Measurements from ENCODE around the gene CSPG5. TPM values are rescaled to one million over a fixed set of nuclear protein-coding genes. Genes with fewer than 3 reads are reported as not detected.

The CSPG5 gene
- polyA plus RNA-seq, 3 donors from 2014 or later = not detected

GRCh38 chr3:47541583-47542108 lies 37.0 kb downstream of the CSPG5 start:
- Mint-ChIP-seq H3K27me3 (ENCODE audit: low read depth in 3 of 3) (peaks cover 0 to 7% (median 3%) of the 10 kb centered on the region in 3 donors), H3K9me3 (no peaks in the 10 kb centered on the region), H3K4me3 (no peak overlapping the region), H3K36me3 (no peaks in the 10 kb centered on the region), H3K4me1 (no peaks in the 10 kb centered on the region), H3K27ac (no peak overlapping the region)
- DNase-seq = no peak

GRCh38 chr3:47540281-47540680 lies 38.4 kb downstream of the CSPG5 start:
- H3K4me1 Mint-ChIP-seq = peaks cover 0 to 2% of the 10 kb centered on the region in 2 donors
- H3K4me3 Mint-ChIP-seq = no peak overlapping the region
- DNase-seq = no peak
- H3K36me3 Mint-ChIP-seq = no peaks in the 10 kb centered on the region
- H3K27me3 Mint-ChIP-seq (ENCODE audit: low read depth in 3 of 3) = peaks cover 0 to 5% (median 1%) of the 10 kb centered on the region in 3 donors
- no peaks in the 10 kb centered on the region for H3K9me3 Mint-ChIP-seq
- no peak overlapping the region for H3K27ac Mint-ChIP-seq

GRCh38 chr3:47536967-47537366 lies 41.7 kb downstream of the CSPG5 start:
- Mint-ChIP-seq H3K27ac (no peak overlapping the region), H3K36me3 (no peaks in the 10 kb centered on the region), H3K4me3 (no peak overlapping the region), H3K27me3 (ENCODE audit: low read depth in 3 of 3) (peaks cover 0 to 5% (median 1%) of the 10 kb centered on the region in 3 donors), H3K9me3 (no peaks in the 10 kb centered on the region), H3K4me1 (peaks cover 0 to 2% of the 10 kb centered on the region in 2 donors)
- DNase-seq = no peak

GRCh38 chr3:47536221-47536891 lies 42.3 kb downstream of the CSPG5 start:
- Mint-ChIP-seq H3K4me1 (peaks cover 0 to 2% of the 10 kb centered on the region in 2 donors), H3K27me3 (ENCODE audit: low read depth in 3 of 3) (peaks cover 0 to 1% (median 0%) of the 10 kb centered on the region in 3 donors), H3K27ac (no peak overlapping the region), H3K4me3 (no peak overlapping the region), H3K9me3 (no peaks in the 10 kb centered on the region), H3K36me3 (no peaks in the 10 kb centered on the region)
- DNase-seq = no peak

GRCh38 chr3:47533996-47534454 lies 44.6 kb downstream of the CSPG5 start:
- no peak overlapping the region for H3K4me3 Mint-ChIP-seq
- peaks cover 0 to 3% (median 1%) of the 10 kb centered on the region in 3 donors for H3K27me3 Mint-ChIP-seq (ENCODE audit: low read depth in 3 of 3)
- no peaks in the 10 kb centered on the region for H3K36me3 Mint-ChIP-seq
- peaks cover 0 to 2% of the 10 kb centered on the region in 2 donors for H3K4me1 Mint-ChIP-seq
- H3K9me3 Mint-ChIP-seq = no peaks in the 10 kb centered on the region
- no peak overlapping the region for H3K27ac Mint-ChIP-seq
- no peak for DNase-seq

GRCh38 chr3:47533481-47533880 lies 45.2 kb downstream of the CSPG5 start:
- H3K36me3 Mint-ChIP-seq = no peaks in the 10 kb centered on the region
- H3K27ac Mint-ChIP-seq = no peak overlapping the region
- DNase-seq = no peak
- H3K4me1 Mint-ChIP-seq = peaks cover 0 to 2% of the 10 kb centered on the region in 2 donors
- peaks cover 0 to 3% (median 2%) of the 10 kb centered on the region in 3 donors for H3K27me3 Mint-ChIP-seq (ENCODE audit: low read depth in 3 of 3)
- no peak overlapping the region for H3K4me3 Mint-ChIP-seq
- H3K9me3 Mint-ChIP-seq = no peaks in the 10 kb centered on the region

- Mint-ChIP-seq H3K36me3 (no peaks in the 10 kb centered on the region), H3K27ac (no peak overlapping the region), H3K9me3 (peaks cover 0 to 6% (median 2%) of the 10 kb centered on the region in 6 donors), H3K4me3 (no peak overlapping the region), H3K27me3 (ENCODE audit: low read depth in 3 of 3) (peaks cover 0 to 3% (median 2%) of the 10 kb centered on the region in 3 donors), H3K4me1 (no peaks in the 10 kb centered on the region)
- no peak for DNase-seq
Observed at GRCh38 chr3:47527952-47528725, 50.5 kb downstream of the CSPG5 start.

GRCh38 chr3:47525617-47526016 lies 53.0 kb downstream of the CSPG5 start:
- no peak overlapping the region for H3K4me3 Mint-ChIP-seq
- H3K9me3 Mint-ChIP-seq = peaks cover 0 to 6% (median 2%) of the 10 kb centered on the region in 6 donors
- H3K27me3 Mint-ChIP-seq (ENCODE audit: low read depth in 3 of 3) = peaks cover 2 to 5% (median 3%) of the 10 kb centered on the region in 3 donors
- peaks cover 3 to 8% of the 10 kb centered on the region in 2 donors for H3K4me1 Mint-ChIP-seq
- DNase-seq = no peak
- no peak overlapping the region for H3K27ac Mint-ChIP-seq
- no peaks in the 10 kb centered on the region for H3K36me3 Mint-ChIP-seq

- H3K27me3 Mint-ChIP-seq (ENCODE audit: low read depth in 3 of 3) = peaks cover 0 to 5% (median 0%) of the 10 kb centered on the region in 3 donors
- H3K4me1 Mint-ChIP-seq = peaks cover 3 to 8% of the 10 kb centered on the region in 2 donors
- DNase-seq = no peak
- H3K36me3 Mint-ChIP-seq = no peaks in the 10 kb centered on the region
- H3K9me3 Mint-ChIP-seq = peaks cover 0 to 6% (median 2%) of the 10 kb centered on the region in 6 donors
- no peak overlapping the region for H3K27ac Mint-ChIP-seq
- H3K4me3 Mint-ChIP-seq = no peak overlapping the region
Observed at GRCh38 chr3:47523310-47524073, 55.2 kb downstream of the CSPG5 start.

GRCh38 chr3:47522082-47522987 lies 56.3 kb downstream of the CSPG5 start:
- H3K9me3 Mint-ChIP-seq = no peaks in the 10 kb centered on the region
- H3K27ac Mint-ChIP-seq = peak overlapping the region in 1 of 6 donors; percentile 36
- H3K27me3 Mint-ChIP-seq (ENCODE audit: low read depth in 3 of 3) = peaks cover 0 to 5% (median 0%) of the 10 kb centered on the region in 3 donors
- no peak overlapping the region for H3K4me3 Mint-ChIP-seq
- H3K36me3 Mint-ChIP-seq = no peaks in the 10 kb centered on the region
- peak; percentile 64 to 72 (median 69) for DNase-seq
- peaks cover 3 to 8% of the 10 kb centered on the region in 2 donors for H3K4me1 Mint-ChIP-seq

- H3K36me3 Mint-ChIP-seq = no peaks in the 10 kb centered on the region
Observed at GRCh38 chr3:47520756-47521155, 57.9 kb downstream of the CSPG5 start.

GRCh38 chr3:47517937-47518336 lies 60.7 kb downstream of the CSPG5 start:
- DNase-seq = no peak
- H3K4me3 Mint-ChIP-seq = no peak overlapping the region
- H3K36me3 Mint-ChIP-seq = no peaks in the 10 kb centered on the region
- no peaks in the 10 kb centered on the region for H3K9me3 Mint-ChIP-seq
- H3K4me1 Mint-ChIP-seq = peaks cover 12 to 21% of the 10 kb centered on the region in 2 donors
- H3K27ac Mint-ChIP-seq = no peak overlapping the region
- peaks cover 7 to 12% (median 11%) of the 10 kb centered on the region in 3 donors for H3K27me3 Mint-ChIP-seq (ENCODE audit: low read depth in 3 of 3)

More at GRCh38 chr3:47520756-47521155, 57.9 kb downstream of the CSPG5 start:
- Mint-ChIP-seq H3K27me3 (ENCODE audit: low read depth in 3 of 3) (peaks cover 0 to 5% (median 0%) of the 10 kb centered on the region in 3 donors), H3K27ac (no peak overlapping the region), H3K4me1 (peaks cover 3 to 8% of the 10 kb centered on the region in 2 donors), H3K4me3 (no peak overlapping the region), H3K9me3 (no peaks in the 10 kb centered on the region)
- DNase-seq = no peak

Measured in immature natural killer cell (primary cell).